HG03045 (cell line): Measurements from ENCODE around the gene ACBD4.

ENCODE experiments used
- ATAC-seq: cut with Tn5 transposase; IDR thresholded peaks from one replicate; pipeline ENCODE4 v1.9.1; 2021; ENCODE audit warnings: mild to moderate bottlenecking, moderate library complexity; ENCODE audit not compliant: unreplicated experiment

Gene ACBD4

GRCh38 chr17:45132572-45133463 is 2.7 kb upstream of the ACBD4 start:
- peak; percentile 30 for ATAC-seq

DNA sequence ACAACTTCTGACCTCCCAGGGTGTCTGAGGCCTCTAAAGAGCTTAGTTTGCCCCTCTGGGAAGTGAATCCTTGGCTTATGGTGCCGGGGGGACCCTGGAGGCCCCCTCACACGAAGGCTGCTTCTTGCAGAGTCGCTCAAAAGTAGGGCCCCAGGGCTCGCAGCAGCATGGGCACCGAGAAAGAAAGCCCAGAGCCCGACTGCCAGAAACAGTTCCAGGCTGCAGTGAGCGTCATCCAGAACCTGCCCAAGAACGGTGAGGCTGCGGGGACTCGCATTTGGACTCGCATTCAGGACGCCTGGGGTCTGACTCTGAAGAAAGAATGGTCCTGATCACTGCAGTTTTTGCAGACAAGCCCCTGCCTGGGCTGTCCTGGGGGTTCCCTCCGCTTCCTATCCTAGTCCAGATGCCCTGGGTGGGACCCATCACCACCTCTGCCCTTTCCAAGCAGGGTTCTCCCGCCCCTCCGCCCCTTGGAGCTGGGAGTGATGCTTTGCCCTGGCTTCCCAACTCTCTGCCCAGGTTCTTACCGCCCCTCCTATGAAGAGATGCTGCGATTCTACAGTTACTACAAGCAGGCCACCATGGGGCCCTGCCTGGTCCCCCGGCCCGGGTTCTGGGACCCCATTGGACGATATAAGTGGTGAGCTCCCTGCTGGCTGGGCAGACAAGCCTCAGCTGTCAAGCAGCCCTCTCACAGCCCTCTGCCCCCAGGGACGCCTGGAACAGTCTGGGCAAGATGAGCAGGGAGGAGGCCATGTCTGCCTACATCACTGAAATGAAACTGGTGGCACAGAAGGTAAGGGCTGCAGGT is 698 bp downstream of the ACBD4 start:
- no peak for ATAC-seq

- ATAC-seq = no peak
These were observed 1.5 kb downstream of the ACBD4 start for GRCh38 chr17:45136846-45137560.

DNA sequence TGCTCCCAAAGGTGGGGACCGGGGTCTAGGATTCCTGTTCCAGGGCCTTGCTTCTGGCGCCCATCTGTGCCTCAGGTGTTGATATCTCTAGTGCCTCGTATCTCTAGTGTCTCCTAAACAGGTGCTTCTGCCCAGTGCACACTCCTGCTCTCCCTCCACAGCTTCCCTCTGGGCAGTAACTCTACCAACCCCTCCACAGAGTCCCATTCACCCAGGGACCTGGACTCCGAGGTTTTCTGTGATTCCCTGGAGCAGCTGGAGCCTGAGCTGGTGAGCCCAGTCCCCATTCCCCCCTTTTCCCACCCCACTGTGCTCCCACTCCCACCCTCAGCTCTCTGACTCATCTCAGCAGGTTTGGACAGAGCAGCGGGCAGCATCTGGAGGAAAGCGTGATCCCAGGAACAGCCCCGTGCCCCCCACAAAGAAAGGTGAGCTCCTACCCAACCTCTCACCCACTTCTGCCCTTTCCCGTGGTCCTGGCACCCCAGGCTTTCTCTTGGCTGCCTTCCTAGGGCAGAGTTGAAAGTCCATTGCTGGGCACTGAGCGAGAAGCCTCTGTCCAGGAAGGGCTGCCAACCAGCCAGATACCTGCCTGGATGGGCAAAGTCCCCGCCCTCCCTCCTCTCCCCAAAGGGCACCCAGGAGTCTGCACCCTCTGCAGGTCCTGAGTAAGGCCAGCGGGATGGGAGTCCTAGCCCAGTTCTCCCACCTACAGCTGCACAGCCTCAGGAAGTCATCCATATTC is 2.2 kb downstream of the ACBD4 start:
- ATAC-seq = no peak

DNA sequence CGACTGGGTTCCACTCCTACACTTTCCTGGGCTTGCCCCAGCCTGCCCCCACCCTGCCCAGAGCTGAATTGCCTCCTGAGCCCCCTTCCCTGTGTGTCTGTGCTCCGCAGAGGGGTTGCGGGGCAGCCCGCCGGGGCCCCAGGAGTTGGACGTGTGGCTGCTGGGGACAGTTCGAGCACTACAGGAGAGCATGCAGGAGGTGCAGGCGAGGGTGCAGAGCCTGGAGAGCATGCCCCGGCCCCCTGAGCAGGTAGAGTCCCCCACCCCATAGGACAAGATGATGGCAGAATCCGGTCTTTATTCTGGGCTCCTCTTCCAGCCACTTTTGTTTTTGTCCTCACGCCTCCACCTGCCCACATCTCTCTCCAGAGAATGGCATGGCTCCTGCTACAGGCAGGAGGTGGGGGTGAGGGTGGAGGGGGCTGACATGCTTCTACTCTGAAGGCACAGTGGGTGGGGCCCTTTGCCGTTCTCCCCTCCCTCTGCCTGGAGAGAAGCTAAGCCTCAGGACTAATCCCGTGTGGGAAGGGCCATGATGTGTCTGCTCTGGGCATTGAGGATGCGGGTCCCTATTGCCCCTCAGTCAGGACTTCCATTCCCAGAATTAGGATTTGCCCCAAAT is 3.5 kb downstream of the ACBD4 start:
- no peak for ATAC-seq

GRCh38 chr17:45139533-45139920 is 4.0 kb downstream of the ACBD4 start:
- no peak for ATAC-seq

DNA sequence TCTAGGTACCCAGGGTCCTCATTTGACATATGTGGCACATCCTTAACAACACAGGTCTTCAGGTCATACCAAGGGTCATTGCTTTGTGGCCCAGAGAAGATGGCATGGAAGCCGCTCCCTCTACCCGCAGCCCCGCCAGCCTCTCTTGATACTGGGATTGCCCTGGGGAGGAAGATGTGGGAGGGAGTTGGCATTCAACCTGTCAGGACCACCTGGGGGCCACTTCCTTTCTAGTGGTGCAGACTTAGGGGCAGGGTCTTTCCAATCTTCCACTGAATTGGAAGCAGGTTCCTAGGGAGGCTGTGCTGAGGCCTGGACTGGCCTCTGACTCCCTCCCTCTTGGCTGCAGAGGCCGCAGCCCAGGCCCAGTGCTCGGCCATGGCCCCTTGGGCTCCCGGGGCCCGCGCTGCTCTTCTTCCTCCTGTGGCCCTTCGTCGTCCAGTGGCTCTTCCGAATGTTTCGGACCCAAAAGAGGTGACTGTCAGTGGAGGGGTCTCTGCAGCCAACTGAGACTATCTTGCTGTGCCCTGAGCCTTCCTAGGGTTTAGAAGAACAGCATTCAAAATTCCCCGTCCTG is 7.7 kb downstream of the ACBD4 start:
- no peak for ATAC-seq

- no peak for ATAC-seq
These were observed 8.3 kb downstream of the ACBD4 start for GRCh38 chr17:45143767-45144198.

DNA sequence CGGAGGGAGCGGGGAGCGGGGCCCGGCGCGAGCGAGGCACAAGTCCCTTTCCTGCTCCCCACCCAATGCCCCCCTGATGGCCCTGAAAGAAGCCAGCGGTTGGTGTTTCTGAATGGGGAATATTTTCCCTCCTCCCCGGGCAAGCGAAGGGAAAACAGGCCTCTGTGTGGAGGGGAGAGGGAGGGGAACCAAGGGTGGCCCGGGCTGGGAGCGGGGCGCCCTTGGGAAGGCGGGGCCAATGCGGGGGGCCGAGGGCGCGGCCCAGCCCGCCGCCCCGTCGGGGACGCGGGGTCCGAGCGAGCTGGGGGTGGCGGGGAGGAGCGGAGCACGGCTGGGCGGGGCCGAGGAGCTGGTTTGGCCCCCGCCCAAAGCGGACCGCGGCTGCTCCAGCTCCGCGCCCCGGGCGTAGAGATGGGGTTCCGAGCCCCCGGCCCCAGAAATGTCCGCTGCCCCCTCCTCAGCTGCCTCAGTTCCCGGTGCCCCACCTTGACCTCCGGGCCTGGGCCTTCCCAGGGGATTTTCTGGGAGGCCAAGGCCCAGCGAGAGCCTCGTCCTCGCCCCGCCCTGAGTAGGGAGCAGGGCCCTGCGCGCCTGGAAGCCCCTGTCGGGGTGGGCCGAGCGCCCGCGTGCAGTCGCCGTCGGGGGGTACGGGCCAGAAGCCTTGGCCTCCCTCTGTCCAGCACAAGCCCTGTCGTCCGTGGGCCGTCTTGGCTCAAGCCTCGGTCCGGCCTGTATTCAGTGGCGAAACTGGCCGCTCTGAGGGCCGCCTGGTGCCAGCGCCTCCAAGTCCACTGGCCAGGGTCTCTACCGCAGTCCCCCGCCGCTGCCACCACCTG is 8.9 kb downstream of the ACBD4 start:
- no peak for ATAC-seq

DNA sequence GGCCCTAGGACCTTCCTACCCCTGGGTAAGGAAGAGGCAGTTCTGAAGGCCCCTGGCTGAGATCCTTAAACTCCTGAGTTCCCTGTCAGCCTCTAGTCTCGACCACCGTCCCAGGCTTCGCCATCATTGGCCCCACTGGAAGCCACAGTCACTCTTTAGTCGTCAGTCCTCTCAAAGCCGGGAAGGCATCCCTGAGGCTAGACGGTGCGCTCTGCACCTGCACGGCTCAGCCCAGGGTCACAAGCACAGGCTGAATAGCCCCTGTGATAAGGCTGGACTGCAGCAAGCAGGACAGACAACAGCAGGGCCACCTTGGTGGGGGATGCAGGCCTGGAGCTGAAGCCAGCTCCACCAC is 9.5 kb downstream of the ACBD4 start:
- no peak for ATAC-seq

DNA sequence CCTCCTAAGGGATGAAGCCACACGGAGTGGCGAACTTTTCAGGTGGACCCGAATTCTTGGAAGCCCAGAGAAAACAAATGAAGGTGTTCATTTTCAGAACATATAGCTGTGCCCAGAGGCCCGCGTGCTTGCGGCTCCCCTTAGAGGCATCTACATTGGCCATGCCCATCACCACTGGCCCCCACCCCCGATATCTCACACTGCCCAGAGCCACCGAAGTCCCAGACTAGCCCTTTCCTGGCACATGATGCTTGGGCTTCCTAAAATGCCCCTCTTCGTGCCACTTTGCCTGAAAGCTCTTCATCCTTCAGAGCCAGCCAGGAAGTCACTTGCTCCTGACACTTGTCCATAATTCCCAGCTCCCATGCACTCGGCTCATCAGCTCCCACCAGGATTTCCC is 10.7 kb downstream of the ACBD4 start:
- no peak for ATAC-seq

GRCh38 chr17:45146592-45146889 is 11.1 kb downstream of the ACBD4 start:
- ATAC-seq = no peak

DNA sequence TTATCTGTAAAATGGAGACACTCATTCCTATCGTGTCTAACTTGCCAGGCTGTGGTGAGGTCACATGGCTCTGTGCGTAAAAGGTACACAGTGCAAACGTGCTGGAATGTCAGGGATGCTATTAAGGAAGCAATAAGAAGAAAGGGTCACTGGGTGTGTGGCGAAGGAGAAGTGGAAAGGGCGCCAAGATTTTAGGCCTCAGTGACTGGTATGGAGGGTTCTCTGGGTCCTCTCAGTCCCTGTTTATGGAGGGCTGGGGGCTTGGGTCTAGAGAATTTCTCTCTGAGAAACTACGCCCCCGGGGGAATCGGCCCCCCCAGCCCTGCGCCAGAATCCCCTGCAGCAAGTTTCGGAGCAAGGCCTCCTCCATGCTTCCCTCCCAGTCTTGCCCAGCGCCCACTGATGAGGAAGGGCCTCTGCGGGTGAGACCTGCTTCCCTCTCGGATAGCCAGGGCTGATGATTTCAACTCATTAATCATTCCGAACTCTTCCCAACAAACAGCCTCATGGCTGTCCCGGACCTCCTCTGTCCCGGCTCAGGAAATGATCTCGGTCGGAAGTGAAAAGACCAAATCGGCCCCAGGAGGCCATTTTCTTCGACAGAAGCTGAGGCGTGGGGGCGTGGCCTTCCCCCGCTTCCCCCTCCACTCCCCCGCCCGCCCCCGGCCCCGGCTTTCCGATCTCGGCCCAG is 11.5 kb downstream of the ACBD4 start:
- ATAC-seq = no peak

GRCh38 chr17:45147581-45148182 is 12.2 kb downstream of the ACBD4 start:
- no peak for ATAC-seq

- peak; percentile 72 for ATAC-seq
These were observed 12.9 kb downstream of the ACBD4 start, which contains the start of gene HEXIM1 for GRCh38 chr17:45148183-45149036. Gene HEXIM1, plus strand, starts transcription at chr17:45148475. Its CDS starts 716 bp downstream, at chr17:45149191.

DNA sequence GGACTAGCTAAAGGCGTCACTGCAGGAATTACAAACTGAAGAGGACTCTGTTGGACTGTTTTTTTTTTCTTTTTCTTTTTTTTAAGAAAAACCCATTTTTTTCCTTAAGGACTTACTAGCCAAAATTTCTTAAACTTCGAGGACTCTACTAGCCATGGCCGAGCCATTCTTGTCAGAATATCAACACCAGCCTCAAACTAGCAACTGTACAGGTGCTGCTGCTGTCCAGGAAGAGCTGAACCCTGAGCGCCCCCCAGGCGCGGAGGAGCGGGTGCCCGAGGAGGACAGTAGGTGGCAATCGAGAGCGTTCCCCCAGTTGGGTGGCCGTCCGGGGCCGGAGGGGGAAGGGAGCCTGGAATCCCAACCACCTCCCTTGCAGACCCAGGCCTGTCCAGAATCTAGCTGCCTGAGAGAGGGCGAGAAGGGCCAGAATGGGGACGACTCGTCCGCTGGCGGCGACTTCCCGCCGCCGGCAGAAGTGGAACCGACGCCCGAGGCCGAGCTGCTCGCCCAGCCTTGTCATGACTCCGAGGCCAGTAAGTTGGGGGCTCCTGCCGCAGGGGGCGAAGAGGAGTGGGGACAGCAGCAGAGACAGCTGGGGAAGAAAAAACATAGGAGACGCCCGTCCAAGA is 13.7 kb downstream of the ACBD4 start:
- no peak for ATAC-seq
